Neural progenitor cell (in vitro differentiated cells): ENCODE measurements around the gene CHTF8. TPM values are rescaled to one million over a fixed set of nuclear protein-coding genes. Genes with fewer than 3 reads are reported as not detected.

ENCODE experiments used
- DNase-seq: peaks from one replicate; pipeline ENCODE4 v3.0.0-alpha.2; 2016; ENCODE audit warnings: low spot score
- H2AFZ ChIP-seq: fragments of 200-600 bp; sonication (generic); replicated peaks from 2 replicates; pipeline ENCODE4 v1.6.1; 2016; ENCODE audit warnings: antibody characterized with exemption
- H3F3A ChIP-seq: fragments of 200-600 bp; sonication (generic); 2 replicates; pipeline ENCODE4 v1.6.1; 2016; ENCODE audit warnings: antibody characterized with exemption, low read depth
- H3K27ac ChIP-seq: fragments of 200-600 bp; sonication (generic); 2 replicates; pipeline ENCODE4 v1.5.1; 2016; ENCODE audit warnings: mild to moderate bottlenecking
- H3K27me3 ChIP-seq: fragments of 200-600 bp; sonication (generic); 2 replicates; pipeline ENCODE4 v1.6.1; 2016; ENCODE audit warnings: mild to moderate bottlenecking, moderate library complexity
- H3K36me3 ChIP-seq: fragments of 200-600 bp; sonication (generic); 2 replicates; pipeline ENCODE4 v1.5.1; 2016
- H3K4me1 ChIP-seq: fragments of 200-600 bp; sonication (generic); 2 replicates; pipeline ENCODE4 v1.6.1; 2016; ENCODE audit warnings: mixed run types
- H3K4me2 ChIP-seq: fragments of 200-600 bp; sonication (generic); 2 replicates; pipeline ENCODE4 v1.6.1; 2016
- H3K4me3 ChIP-seq: fragments of 200-600 bp; sonication (generic); 2 replicates; pipeline ENCODE4 v1.5.1; 2016
- H3K79me2 ChIP-seq: fragments of 200-600 bp; sonication (generic); 2 replicates; pipeline ENCODE4 v1.6.1; 2016; ENCODE audit warnings: low read depth
- H3K9ac ChIP-seq: fragments of 200-600 bp; sonication (generic); 2 replicates; pipeline ENCODE4 v1.6.1; 2016
- H3K9me3 ChIP-seq: fragments of 200-600 bp; sonication (generic); 2 replicates; pipeline ENCODE4 v1.5.1; 2016; ENCODE audit warnings: low read depth
- H4K20me1 ChIP-seq: fragments of 200-600 bp; sonication (generic); 2 replicates; pipeline ENCODE4 v1.6.1; 2016; ENCODE audit warnings: low read depth
- H3K27ac Mint-ChIP-seq: 3 replicates; pipeline ENCODE4 v1.8.0; 2021; ENCODE audit warnings: mixed read lengths
- H3K27me3 Mint-ChIP-seq: 2 replicates; pipeline ENCODE4 v1.8.0; 2022; ENCODE audit warnings: low read depth, mild to moderate bottlenecking, inconsistent platforms, moderate library complexity, mixed read lengths; ENCODE audit not compliant: insufficient read depth
- H3K36me3 Mint-ChIP-seq: 3 replicates; pipeline ENCODE4 v1.8.0; 2021; ENCODE audit warnings: mixed read lengths
- H3K4me1 Mint-ChIP-seq: 3 replicates; pipeline ENCODE4 v1.8.0; 2021; ENCODE audit warnings: mixed read lengths
- H3K4me3 Mint-ChIP-seq: 3 replicates; pipeline ENCODE4 v1.8.0; 2021; ENCODE audit warnings: mild to moderate bottlenecking, moderate library complexity, mixed read lengths
- H3K9me3 Mint-ChIP-seq: 3 replicates; pipeline ENCODE4 v1.8.0; 2020; ENCODE audit warnings: mixed read lengths
- CTCF ChIP-seq: fragments of 200-600 bp; sonication (generic); IDR thresholded peaks from 2 replicates; pipeline ENCODE4 v1.5.1; 2017; ENCODE audit warnings: antibody characterized with exemption, mild to moderate bottlenecking
- EZH2 ChIP-seq: fragments of 200-600 bp; sonication (generic); IDR thresholded peaks from 2 replicates; pipeline ENCODE4 v1.6.1; 2017; ENCODE audit warnings: antibody characterized with exemption, mild to moderate bottlenecking, moderate library complexity
- EZH2phosphoT487 ChIP-seq: fragments of 200-600 bp; sonication (generic); IDR thresholded peaks from 2 replicates; pipeline ENCODE4 v1.6.1; 2017; ENCODE audit warnings: antibody characterized with exemption
- total RNA-seq: library from RNA; depleted of rRNA; stranded (reverse); fragments of >200 nt; gene quantifications from 2 replicates; pipeline ENCODE4 v1.2.3, GENCODE V29; 2015; ENCODE audit warnings: low replicate concordance

Gene CHTF8
- total RNA-seq: 99.8 and 165 TPM in 2 replicates

GRCh38 chr16:69132424-69133252 is at the start of gene CHTF8, which contains the start of gene UTP4:
Gene CHTF8 (minus strand): TSS chr16:69132588. CDS start chr16:69121458, 11,130 bp downstream.
Gene UTP4 (plus strand): TSS chr16:69132649. CDS start chr16:69133460, 811 bp downstream.
- H3K36me3 ChIP-seq: peaks cover 9% of the 10 kb centered on the region
- peak within 1 kb of the TSS; percentile 99 for H3K27ac ChIP-seq
- peak within 1 kb of the TSS; percentile 89 for H3K9ac ChIP-seq
- H3K79me2 ChIP-seq: peaks cover 95% of the 10 kb centered on the region
- peak; percentile 94 for DNase-seq
- TF ChIP-seq EZH2 (no peak), EZH2phosphoT487 (no peak), CTCF (no peak)
- peak within 1 kb of the TSS; percentile 89 for H3K4me2 ChIP-seq
- no peaks in the 10 kb centered on the region for H3K27me3 ChIP-seq
- peaks cover 23% of the 10 kb centered on the region for H3F3A ChIP-seq
- H3K27me3 Mint-ChIP-seq: peaks cover 6% of the 10 kb centered on the region
- peaks cover 36% of the 10 kb centered on the region for H3K4me1 Mint-ChIP-seq
- peak within 1 kb of the TSS; percentile 97 for H3K27ac Mint-ChIP-seq
- peak within 1 kb of the TSS; percentile 98 for H3K4me3 ChIP-seq
- peak within 1 kb of the TSS; percentile 78 for H2AFZ ChIP-seq
- H3K9me3 ChIP-seq: no peaks in the 10 kb centered on the region
- no peaks in the 10 kb centered on the region for H3K9me3 Mint-ChIP-seq
- H3K36me3 Mint-ChIP-seq: peaks cover 15% of the 10 kb centered on the region
- H4K20me1 ChIP-seq: peaks cover 30% of the 10 kb centered on the region
- H3K4me3 Mint-ChIP-seq: peak within 1 kb of the TSS; percentile 98
- peaks cover 15% of the 10 kb centered on the region for H3K4me1 ChIP-seq

GRCh38 chr16:69180011-69180338 is 47.6 kb upstream of the CHTF8 start:
- Histone ChIP-seq H3K27ac (no peak overlapping the region), H2AFZ (no peak overlapping the region), H3K4me3 (no peak overlapping the region), H3K36me3 (no peaks in the 10 kb centered on the region), H3K79me2 (no peaks in the 10 kb centered on the region), H3K9me3 (no peaks in the 10 kb centered on the region), H3K27me3 (no peaks in the 10 kb centered on the region), H3K4me2 (no peak overlapping the region), H3K4me1 (no peaks in the 10 kb centered on the region), H4K20me1 (no peaks in the 10 kb centered on the region), H3F3A (no peaks in the 10 kb centered on the region), H3K9ac (no peak overlapping the region)
- TF ChIP-seq EZH2phosphoT487 (no peak), CTCF (no peak), EZH2 (no peak)
- Mint-ChIP-seq H3K27me3 (no peaks in the 10 kb centered on the region), H3K9me3 (no peaks in the 10 kb centered on the region), H3K4me3 (no peak overlapping the region), H3K36me3 (peaks cover 2% of the 10 kb centered on the region), H3K4me1 (peaks cover 2% of the 10 kb centered on the region), H3K27ac (no peak overlapping the region)
- DNase-seq: no peak

GRCh38 chr16:69179328-69180010 is 47.1 kb upstream of the CHTF8 start:
- Histone ChIP-seq H3F3A (no peaks in the 10 kb centered on the region), H3K27ac (no peak overlapping the region), H3K79me2 (no peaks in the 10 kb centered on the region), H3K4me1 (no peaks in the 10 kb centered on the region), H2AFZ (no peak overlapping the region), H3K9me3 (no peaks in the 10 kb centered on the region), H3K4me3 (no peak overlapping the region), H3K27me3 (no peaks in the 10 kb centered on the region), H3K9ac (no peak overlapping the region), H3K4me2 (no peak overlapping the region), H3K36me3 (no peaks in the 10 kb centered on the region), H4K20me1 (no peaks in the 10 kb centered on the region)
- Mint-ChIP-seq H3K4me3 (no peak overlapping the region), H3K9me3 (no peaks in the 10 kb centered on the region), H3K27ac (no peak overlapping the region), H3K27me3 (no peaks in the 10 kb centered on the region), H3K4me1 (peaks cover 2% of the 10 kb centered on the region), H3K36me3 (no peaks in the 10 kb centered on the region)
- TF ChIP-seq EZH2phosphoT487 (no peak), EZH2 (no peak), CTCF (no peak)
- DNase-seq: no peak
